Endodermal cell (in vitro differentiated cells): ENCODE results near the gene PGS1. TPM values are rescaled to one million over a fixed set of nuclear protein-coding genes. Genes with fewer than 3 reads are reported as not detected.

ENCODE experiments used
- DNase-seq: peaks from one replicate; pipeline ENCODE4 v3.0.0-alpha.2; 2017
- H3K27ac ChIP-seq: 2 replicates; pipeline ENCODE4 v1.5.1; 2013; ENCODE audit warnings: mild to moderate bottlenecking, low read depth, low read length, moderate library complexity
- H3K27me3 ChIP-seq: 2 replicates; pipeline ENCODE4 v1.6.1; 2013; ENCODE audit warnings: mild to moderate bottlenecking, low read length, moderate library complexity; ENCODE audit not compliant: insufficient read depth, control insufficient read depth, poor library complexity, severe bottlenecking
- H3K36me3 ChIP-seq: 2 replicates; pipeline ENCODE4 v1.7.0; 2013; ENCODE audit warnings: mild to moderate bottlenecking, low read length, moderate library complexity; ENCODE audit not compliant: control insufficient read depth, insufficient read depth
- H3K4me1 ChIP-seq: one replicate; pipeline ENCODE4 v1.7.0; 2013; ENCODE audit warnings: low read length; ENCODE audit not compliant: control insufficient read depth, insufficient read depth
- H3K4me3 ChIP-seq: 2 replicates; pipeline ENCODE4 v1.5.1; 2013; ENCODE audit warnings: mild to moderate bottlenecking, low read length, moderate library complexity
- H3K9ac ChIP-seq: 2 replicates; pipeline ENCODE4 v1.6.1; 2013; ENCODE audit warnings: mild to moderate bottlenecking, low read length, moderate library complexity; ENCODE audit not compliant: poor library complexity, severe bottlenecking; ENCODE audit errors: extremely low read depth
- H3K9me3 ChIP-seq: 2 replicates; pipeline ENCODE4 v1.6.1; 2013; ENCODE audit warnings: mild to moderate bottlenecking, low read length, moderate library complexity; ENCODE audit not compliant: control insufficient read depth
- H3K27ac Mint-ChIP-seq: 2 replicates; pipeline ENCODE4 v1.8.0; 2020; ENCODE audit warnings: mixed read lengths
- H3K27me3 Mint-ChIP-seq: 2 replicates; pipeline ENCODE4 v1.8.0; 2021; ENCODE audit warnings: mild to moderate bottlenecking, mixed read lengths; ENCODE audit not compliant: insufficient read depth
- H3K36me3 Mint-ChIP-seq: 2 replicates; pipeline ENCODE4 v1.8.0; 2020; ENCODE audit warnings: low read depth, mixed read lengths
- H3K4me1 Mint-ChIP-seq: 2 replicates; pipeline ENCODE4 v1.8.0; 2020; ENCODE audit warnings: mixed read lengths
- H3K4me3 Mint-ChIP-seq: 2 replicates; pipeline ENCODE4 v1.8.0; 2020; ENCODE audit warnings: mild to moderate bottlenecking, moderate library complexity, mixed read lengths
- H3K9me3 Mint-ChIP-seq: 2 replicates; pipeline ENCODE4 v1.8.0; 2020; ENCODE audit warnings: mild to moderate bottlenecking, mixed read lengths
- CTCF ChIP-seq: fragments of 200-600 bp; sonication (generic); conservative IDR thresholded peaks from 2 replicates; pipeline ENCODE4 v1.5.0; 2021; ENCODE audit warnings: antibody characterized with exemption, mild to moderate bottlenecking
- WGBS, 2 experiments: methylation state at CpG; one replicate each; pipeline versions ENCODE4 v1.1.5 to v1.1.7; 2013; ENCODE audit warnings: missing lambda C conversion rate in 2 of 2, mixed read lengths in 1 of 2; ENCODE audit not compliant: insufficient coverage in 1 of 2, insufficient read length in 1 of 2; 5-methylcytosine and 5-hydroxymethylcytosine counted together
- total RNA-seq, 2 donors: library from RNA; stranded (reverse); fragmentation: NEBNext Ultra II Directional in 1 of 2; extraction: Animal tissue kit (Norgen Biotek cat#: 25700) in 1 of 2; gene quantifications; 2 replicates in 1 of 2; 3 replicates in 1 of 2; pipeline ENCODE4 v1.2.1, GENCODE V29; 2021

The PGS1 gene
- total RNA-seq, 2 donors from 2014 or later, result 57.1 to 58.2 TPM

DNA sequence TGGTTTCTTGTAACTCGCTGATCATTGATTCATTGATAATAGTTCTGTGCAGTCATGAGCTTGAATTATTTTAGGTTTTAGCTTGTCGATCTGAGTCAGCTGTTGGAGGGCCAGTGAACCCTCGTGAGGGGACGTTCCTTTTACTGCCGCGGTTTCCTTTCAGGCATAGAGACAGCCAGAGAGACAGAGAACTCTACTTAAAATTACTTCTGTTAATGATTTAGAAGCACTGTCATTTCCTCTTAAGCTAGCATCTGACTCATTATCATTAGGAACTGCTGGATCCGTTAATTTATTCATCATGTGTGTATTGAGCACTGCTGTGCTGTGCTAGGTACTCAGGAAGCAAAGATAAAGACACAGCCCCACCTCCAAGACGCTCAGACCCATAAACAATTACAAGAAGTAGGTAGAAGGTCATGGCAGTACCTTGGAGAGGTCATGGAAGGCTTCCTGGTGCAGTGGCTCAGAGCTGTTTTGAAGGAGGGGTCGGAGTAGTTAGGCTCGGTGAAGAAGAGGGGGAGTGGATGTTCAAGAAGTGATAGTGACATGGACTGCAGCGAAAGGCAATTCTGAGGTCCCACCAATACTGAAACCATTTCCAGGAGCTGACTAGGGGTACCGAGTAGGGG, 3.3 kb downstream of the PGS1 start:
- no peaks in the 10 kb centered on the region for H3K27me3 ChIP-seq
- Mint-ChIP-seq H3K36me3 (peaks cover 19% of the 10 kb centered on the region), H3K27me3 (no peaks in the 10 kb centered on the region), H3K27ac (peak overlapping the region; percentile 85), H3K9me3 (no peaks in the 10 kb centered on the region), H3K4me3 (peak overlapping the region; percentile 91), H3K4me1 (peaks cover 61% of the 10 kb centered on the region)
- peak; percentile 87 for DNase-seq
- H3K4me1 ChIP-seq, result peaks cover 15% of the 10 kb centered on the region
- 60 to 66% methylated on average over 11 to 12 of the region's 12 CpGs for WGBS, 2 experiments
- TF ChIP-seq CTCF, result no peak
- peaks cover 11% of the 10 kb centered on the region for H3K36me3 ChIP-seq
- peak overlapping the region; percentile 74 for H3K4me3 ChIP-seq
- H3K9ac ChIP-seq, result no peak overlapping the region
- no peaks in the 10 kb centered on the region for H3K9me3 ChIP-seq
- no peak overlapping the region for H3K27ac ChIP-seq

DNA sequence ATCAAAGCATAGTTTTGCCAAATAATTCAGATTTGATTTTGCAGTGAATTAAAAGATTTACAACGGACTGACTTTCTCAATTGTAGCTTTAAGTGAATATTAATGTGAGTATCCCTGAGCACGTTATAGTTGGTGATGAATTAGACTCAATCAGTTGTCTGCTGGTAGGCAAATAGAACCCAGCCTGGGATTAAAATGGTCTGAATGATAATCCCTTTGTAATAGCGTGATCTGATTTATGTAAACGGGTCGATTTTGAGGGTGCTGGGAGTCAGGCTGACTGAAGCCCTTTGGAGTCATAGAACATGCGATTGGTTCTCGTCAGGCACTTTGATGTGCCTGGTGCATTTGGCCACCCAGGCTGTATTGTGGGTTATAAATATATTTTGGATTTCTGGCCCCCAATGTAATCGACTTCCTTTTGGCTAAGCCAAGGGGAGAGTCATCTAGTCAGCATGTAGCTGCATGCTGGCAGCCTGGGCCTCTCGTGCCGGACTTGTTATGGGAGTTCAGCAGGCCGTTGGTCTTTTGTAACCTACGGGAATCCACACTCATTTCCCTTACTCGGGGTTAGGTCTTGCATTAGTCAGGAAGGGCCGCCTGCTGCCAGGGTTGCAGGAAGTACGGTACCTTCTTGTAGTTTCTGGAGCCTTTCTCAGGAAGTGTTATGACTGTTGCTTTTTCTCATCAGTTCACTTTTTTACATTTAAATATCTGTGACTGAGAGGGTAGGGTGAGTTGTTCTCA, 5.4 kb downstream of the PGS1 start:
- H3K27ac ChIP-seq, result no peak overlapping the region
- Mint-ChIP-seq H3K36me3 (peaks cover 20% of the 10 kb centered on the region), H3K27ac (peak overlapping the region; percentile 57), H3K4me1 (peaks cover 57% of the 10 kb centered on the region), H3K9me3 (no peaks in the 10 kb centered on the region), H3K4me3 (no peak overlapping the region), H3K27me3 (no peaks in the 10 kb centered on the region)
- 87 to 89% methylated on average over 15 of the region's 15 CpGs for WGBS, 2 experiments
- TF ChIP-seq CTCF, result no peak
- peak; percentile 57 for DNase-seq
- peaks cover 11% of the 10 kb centered on the region for H3K36me3 ChIP-seq
- no peaks in the 10 kb centered on the region for H3K27me3 ChIP-seq
- peaks cover 15% of the 10 kb centered on the region for H3K4me1 ChIP-seq
- H3K4me3 ChIP-seq, result no peak overlapping the region
- no peaks in the 10 kb centered on the region for H3K9me3 ChIP-seq
- H3K9ac ChIP-seq, result no peak overlapping the region

DNA sequence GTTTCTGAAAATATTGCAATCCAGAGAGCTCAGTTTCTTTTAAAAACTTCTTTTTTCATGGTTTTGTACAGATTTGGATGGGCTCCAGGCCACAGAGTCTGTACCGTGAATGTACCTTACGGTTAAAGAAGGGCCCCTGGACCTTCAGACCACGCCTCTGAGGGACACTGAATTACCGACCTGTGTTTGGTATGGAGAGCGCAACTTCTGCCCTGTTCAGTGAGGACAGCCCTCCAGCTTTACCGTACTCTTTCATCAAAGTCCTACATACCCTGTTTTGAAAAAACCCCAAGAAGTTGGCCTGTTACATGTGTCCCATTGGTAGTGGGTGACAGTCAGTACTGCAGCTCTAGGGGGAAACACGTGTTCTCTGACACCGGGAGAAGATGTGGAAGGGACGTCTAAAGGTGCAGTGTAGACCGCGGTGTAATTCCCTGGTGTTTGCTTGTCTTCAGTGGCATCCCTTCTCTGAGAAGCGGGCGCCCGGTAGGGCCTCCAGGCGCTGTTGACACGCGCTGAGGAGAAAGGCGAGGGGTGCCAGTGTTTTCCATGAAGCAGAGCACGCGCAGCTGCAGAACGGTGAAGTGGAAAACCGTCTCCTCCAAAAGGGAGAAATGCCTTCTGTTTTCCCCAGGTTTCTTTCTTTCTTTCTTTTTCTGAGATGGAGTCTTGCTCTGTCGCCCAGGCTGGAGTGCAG, 6.2 kb downstream of the PGS1 start:
- peaks cover 11% of the 10 kb centered on the region for H3K36me3 ChIP-seq
- no peaks in the 10 kb centered on the region for H3K9me3 ChIP-seq
- TF ChIP-seq CTCF, result no peak
- H3K4me1 Mint-ChIP-seq, result peaks cover 52% of the 10 kb centered on the region
- H3K27ac Mint-ChIP-seq, result peak overlapping the region; percentile 57
- peaks cover 15% of the 10 kb centered on the region for H3K4me1 ChIP-seq
- 93 to 95% methylated on average over 22 to 23 of the region's 23 CpGs for WGBS, 2 experiments
- peaks cover 20% of the 10 kb centered on the region for H3K36me3 Mint-ChIP-seq
- H3K27me3 Mint-ChIP-seq, result no peaks in the 10 kb centered on the region
- no peak overlapping the region for H3K4me3 Mint-ChIP-seq
- H3K27ac ChIP-seq, result no peak overlapping the region
- no peak overlapping the region for H3K4me3 ChIP-seq
- H3K27me3 ChIP-seq, result no peaks in the 10 kb centered on the region
- no peaks in the 10 kb centered on the region for H3K9me3 Mint-ChIP-seq
- DNase-seq, result no peak
- no peak overlapping the region for H3K9ac ChIP-seq
